Measurements from ENCODE around the gene TPD52L2. TPM values are rescaled to one million over a fixed set of nuclear protein-coding genes. Genes with fewer than 3 reads are reported as not detected.

Gene TPD52L2

Small RNA genes lying within 50 kb of the gene (small RNA-seq; reads per million reads assigned to genes)
- gene MIR941-2 (ENCODE audit: insufficient read depth) (not detected), gene MIR941-4 (ENCODE audit: insufficient read depth) (not detected), gene MIR941-5 (ENCODE audit: insufficient read depth) (not detected), gene RNU1-134P (ENCODE audit: insufficient read depth) (not detected)

Data from mesendoderm (in vitro differentiated cells).